Stimulated activated CD8-positive, alpha-beta memory T cell treated with anti-CD3 and anti-CD28 coated beads, Interleukin-4, amount 100 ng/mL, for 4 hours (primary cell): ENCODE measurements around the gene UPF2.
"Not testable (repeated sequence)": the region's sequence is repeated elsewhere in the genome, so short reads cannot be mapped to it uniquely, and the experiment has no call there.

Source experiments
- DNase-seq, 2 donors: peaks; one replicate each; pipeline ENCODE4 v3.0.0-alpha.2; 2020; ENCODE audit warnings: low read depth in 2 of 2, low spot score in 1 of 2

The UPF2 gene

GRCh38 chr10:11908536-11908935, 134.1 kb downstream of the UPF2 start:
- DNase-seq, result no peak

- no peak for DNase-seq
Measured at GRCh38 chr10:11907914-11908313, 134.7 kb downstream of the UPF2 start.

GRCh38 chr10:11906714-11907113, 135.9 kb downstream of the UPF2 start:
- no peak for DNase-seq

GRCh38 chr10:11902646-11903045, 140.0 kb downstream of the UPF2 start:
- DNase-seq, result no peak

DNA sequence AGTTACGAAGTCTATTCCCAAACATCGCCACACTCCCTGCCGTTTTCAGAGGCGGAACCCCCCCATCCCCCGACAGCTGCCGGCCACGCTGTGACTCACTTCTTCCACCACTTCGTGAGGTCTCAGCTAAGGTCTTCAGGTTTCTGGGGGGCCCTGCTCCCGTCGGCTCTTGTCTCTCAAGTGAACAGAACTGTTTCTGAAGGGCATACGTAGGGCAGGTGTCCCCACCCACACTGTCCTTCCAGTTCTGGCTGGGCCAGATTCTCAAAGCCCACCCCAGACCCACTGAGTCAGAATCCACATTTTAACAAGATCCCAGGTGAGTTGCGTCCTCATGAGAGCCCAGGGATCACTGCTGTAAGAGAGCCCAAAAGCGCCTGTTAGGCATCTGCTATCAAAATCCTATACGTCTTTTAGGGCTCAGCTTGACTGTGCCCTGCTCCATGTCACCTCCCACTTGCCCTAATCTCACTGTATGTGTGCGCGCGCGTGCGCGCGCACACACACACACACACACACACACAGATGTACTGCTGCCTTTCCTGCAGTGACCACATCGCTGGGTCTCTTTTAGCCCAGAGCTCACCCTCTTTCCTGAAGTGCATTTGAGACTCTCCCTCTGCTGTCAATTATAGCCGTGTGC, 140.7 kb downstream of the UPF2 start:
- no peak for DNase-seq

- DNase-seq, result no peak
Measured at GRCh38 chr10:11901454-11901832, 141.2 kb downstream of the UPF2 start.

- DNase-seq, result no peak
Measured at GRCh38 chr10:11901036-11901301, 141.6 kb downstream of the UPF2 start.

DNA sequence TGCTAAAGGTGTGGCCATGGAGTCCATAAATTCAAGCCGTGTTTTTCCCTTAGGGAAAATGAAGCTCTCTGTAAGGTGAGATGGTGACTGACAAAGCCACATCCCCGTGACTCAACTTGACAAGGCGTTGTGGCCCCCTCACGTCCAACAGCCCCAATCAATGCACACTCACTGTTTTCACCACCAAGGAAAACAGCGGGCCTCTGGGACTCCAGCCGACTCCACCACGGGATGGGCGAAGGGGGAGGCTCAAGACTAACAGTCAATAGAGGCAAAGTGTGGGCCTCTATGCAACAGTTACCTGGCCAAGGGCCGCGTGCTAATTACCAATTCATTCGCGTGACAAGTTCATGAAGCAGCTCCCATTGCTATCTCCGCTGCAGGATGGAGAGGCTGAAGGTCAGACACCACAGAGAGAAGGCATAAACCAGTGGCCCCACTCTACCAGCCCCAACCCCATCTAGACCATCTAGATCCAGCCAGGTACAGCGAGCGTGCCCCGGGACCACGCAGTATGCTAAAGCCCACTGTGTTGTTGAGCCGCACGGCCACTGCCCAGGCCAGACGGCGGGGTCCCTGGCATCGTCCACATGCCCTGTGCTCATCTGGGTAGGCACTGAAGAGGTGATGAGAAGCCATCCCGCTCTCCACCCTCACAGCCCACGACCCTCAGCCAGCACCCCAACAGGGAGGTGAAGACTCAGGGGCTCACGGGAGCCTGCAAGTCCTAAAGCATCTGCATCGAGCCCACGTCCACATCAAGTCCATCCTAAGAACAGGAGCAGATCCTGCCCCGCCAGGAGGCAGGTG, 143.3 kb downstream of the UPF2 start:
- DNase-seq, result no peak

GRCh38 chr10:11898372-11899066, 144.1 kb downstream of the UPF2 start:
- DNase-seq, result no peak

DNA sequence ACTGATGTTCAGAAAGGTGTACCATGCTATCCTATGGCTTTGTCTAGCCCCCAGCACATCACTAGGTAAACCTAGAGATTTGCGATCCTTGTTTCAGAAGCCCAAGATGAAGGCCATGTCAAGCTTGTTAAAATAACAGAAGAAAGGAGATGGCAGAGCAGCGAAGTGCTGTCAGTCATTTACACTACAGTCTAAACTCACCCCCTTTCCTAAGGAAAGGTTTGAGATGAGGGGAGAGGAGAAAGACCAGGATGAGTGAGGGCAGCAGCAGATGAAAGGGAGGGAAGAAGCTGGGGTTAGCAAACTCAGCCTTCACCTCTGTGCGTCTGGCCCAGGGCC, 144.6 kb downstream of the UPF2 start:
- no peak for DNase-seq

- no peak for DNase-seq
Measured at GRCh38 chr10:11896549-11897200, 145.9 kb downstream of the UPF2 start.

GRCh38 chr10:11895598-11895997, 147.0 kb downstream of the UPF2 start:
- no peak for DNase-seq

- DNase-seq, result no peak
Measured at GRCh38 chr10:11895108-11895466, 147.5 kb downstream of the UPF2 start.

GRCh38 chr10:11894381-11895107, 148.1 kb downstream of the UPF2 start:
- DNase-seq, result no peak

DNA sequence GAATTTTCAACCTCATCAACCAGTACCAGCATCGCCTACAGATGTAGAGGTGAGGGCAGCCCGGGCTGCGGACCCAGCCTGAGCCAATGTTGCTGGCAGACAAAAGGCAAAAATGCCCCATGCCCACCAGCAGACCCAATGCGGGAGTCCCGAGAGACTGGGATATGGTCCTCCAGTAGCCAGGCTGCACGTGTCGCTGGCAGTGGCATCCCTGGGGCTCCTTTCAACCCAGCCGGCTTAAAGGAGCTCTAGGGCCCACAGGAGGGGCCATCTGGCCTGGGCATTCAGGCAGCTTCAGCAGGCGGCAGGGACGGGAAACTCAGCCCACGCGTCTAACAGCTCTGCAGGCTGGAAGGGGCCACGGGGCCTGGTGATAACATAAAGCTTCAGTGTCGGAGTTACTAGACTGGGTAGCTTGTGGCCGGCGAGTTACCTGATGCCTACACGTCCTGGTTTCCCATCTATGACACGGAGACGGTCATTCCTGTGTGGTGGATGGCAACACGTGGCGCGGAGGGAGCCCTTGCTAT, 148.8 kb downstream of the UPF2 start:
- DNase-seq, result no peak

GRCh38 chr10:11891776-11892486, 150.7 kb downstream of the UPF2 start:
- no peak for DNase-seq

DNA sequence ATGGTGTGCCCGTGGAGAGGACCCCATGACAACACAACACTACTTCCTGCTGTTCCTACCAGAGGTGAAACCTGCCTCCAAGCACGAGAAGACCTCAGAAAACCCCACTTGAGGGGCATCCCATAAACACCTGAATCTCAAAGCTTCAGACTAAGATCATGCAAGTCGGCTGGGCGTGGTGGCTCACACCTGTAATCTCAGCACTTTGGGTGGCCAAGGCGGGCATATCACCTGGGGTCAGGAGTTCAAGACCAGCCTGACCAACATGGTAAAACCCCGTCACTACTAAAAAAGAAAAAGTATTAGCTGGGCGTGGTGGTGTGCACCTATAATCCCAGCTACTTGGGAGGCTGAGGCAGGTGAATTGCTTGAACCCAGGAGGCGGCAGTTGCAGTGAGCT, 153.3 kb downstream of the UPF2 start:
- not testable (repeated sequence) for DNase-seq

DNA sequence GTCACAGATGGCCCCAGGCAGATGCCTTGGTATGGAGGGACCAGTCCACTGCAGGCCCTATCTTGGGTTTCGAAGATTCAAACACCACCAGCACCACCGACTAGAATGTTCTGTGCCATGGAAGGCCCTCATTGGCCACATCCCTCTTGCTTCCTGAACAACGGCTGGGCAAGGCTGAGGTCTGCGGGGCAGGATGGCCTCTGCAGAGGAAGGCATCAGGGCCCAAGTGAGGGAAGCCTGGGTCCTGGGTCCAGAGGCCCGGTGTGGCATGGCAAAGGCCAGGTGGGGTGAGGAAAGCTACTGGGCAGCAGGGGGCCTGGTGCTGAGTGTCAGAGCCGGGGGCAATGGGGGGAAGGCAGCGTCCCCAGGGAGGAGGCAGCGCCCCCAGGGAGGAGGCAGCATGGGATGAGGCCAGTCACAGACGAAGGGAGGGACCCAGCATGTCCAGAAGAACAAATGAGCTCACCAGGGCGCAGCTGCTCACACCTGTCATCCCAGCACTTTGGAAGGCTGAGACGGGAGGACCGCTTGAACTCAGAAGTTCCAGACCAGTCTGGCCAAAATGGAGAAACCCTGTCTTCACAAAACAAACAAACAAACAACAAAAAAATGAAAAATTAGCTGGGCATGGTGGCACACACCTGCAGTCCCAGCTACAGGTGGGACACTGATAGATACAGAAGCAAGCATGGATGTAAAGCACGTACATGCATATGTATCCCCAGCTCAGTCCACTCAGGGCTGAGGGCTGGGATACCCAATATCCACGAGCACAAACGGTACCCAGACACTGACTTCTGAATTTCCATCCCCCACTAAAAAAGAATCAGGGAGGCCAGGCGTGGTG, 155.0 kb downstream of the UPF2 start:
- no peak for DNase-seq

- no peak for DNase-seq
Measured at GRCh38 chr10:11886851-11887250, 155.8 kb downstream of the UPF2 start.

DNA sequence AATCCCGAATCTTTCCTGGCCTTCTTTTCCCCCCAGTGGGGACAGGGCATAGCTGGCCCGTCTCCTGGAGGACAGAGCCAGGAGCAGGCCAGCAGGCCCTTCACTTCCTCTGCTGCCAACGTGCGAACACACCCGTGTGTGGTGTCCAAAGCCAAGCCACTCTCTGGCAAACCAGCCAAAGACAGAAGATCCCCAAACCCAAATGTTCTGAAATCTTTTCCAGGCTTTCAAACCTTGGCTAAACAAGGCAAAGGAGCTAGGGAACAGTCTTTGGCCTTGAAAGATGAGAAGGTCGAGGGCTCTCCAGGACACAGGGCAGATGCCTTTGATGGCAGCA, 156.5 kb downstream of the UPF2 start:
- no peak for DNase-seq
